ENCODE data around the gene ITPR1.

ITPR1 gene

DNA sequence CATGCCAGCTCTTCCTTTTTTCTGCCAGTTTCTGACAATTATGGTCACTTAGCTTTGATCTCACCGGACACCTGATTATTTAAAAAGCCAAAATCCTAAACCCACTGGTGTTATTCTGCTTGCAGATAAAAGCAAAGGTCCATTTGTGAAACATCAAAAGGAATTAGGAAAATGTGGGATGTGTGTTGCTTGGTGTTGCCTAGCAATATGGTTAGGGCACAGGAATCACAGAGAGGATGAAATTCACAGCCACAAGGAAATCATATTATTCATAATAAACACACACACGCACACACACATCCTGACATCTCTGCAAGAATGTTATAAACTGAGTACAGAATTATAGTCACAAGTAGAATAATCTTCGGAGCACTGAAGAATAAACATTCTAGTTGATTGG lies 396.7 kb downstream of the ITPR1 start:
- no peak for DNase-seq (ENCODE audit: low read depth in 2 of 2)

DNA sequence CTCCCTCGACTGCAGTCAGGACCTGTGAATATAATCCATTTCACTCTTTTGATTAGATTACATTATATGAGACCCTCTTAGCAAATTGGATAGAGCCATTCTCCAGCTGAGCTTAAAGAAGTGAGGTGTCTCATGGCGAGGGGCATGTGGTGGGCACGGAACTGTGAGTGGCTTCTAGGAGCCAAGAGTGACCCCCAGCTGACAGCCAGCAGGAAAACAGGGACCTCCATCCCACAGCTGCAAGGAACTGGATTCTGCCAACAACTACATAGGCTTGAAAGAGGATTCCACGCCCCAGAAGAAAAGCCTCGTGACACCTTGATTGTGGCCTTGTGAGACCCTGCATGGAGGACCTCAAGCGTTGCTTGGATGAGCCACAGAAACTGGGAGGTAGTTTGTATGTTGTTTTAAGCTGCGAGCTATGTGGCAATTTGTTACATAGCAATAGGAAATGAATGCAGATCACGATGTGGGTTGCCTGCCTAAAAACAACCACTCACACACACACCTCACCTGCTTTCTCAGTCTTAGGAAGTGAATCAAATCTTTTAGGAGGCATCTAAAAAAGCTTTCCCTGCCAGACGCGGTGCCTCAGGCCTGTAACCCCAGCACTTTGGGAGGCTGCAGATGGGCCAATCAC lies 401.9 kb downstream of the ITPR1 start:
- no peak for DNase-seq (ENCODE audit: low read depth in 2 of 2)

DNA sequence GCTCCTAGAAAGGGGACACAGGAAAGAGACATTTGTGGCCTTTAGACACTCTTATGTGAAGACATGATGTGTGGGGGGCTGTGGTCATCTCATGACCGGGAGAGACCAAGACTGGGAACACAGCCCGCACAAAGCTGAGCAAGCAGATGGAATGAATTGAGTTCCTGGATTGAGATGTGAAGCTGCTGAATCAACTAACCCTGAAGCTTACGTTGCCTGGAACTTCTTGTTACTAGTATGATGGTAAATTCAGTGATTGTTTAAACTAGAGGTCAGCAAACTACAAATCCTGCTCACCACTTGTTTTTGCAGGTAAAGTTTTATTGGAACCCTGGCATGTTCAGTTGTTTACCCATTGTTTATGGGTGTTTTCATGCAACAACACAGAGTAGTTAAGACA lies 402.7 kb downstream of the ITPR1 start:
- DNase-seq (ENCODE audit: low read depth in 2 of 2): no peak
